Motor neuron (in vitro differentiated cells): ENCODE data around the gene MMP25. TPM values are rescaled to one million over a fixed set of nuclear protein-coding genes. Genes with fewer than 3 reads are reported as not detected.
"Not testable (repeated sequence)": the region's sequence is repeated elsewhere in the genome, so short reads cannot be mapped to it uniquely, and the experiment has no call there.

Experiments
- ATAC-seq, 8 experiments: fragments of 200-7000 bp; cut with Tn5 transposase; replicated peaks in 6 of 8; 2 replicates each; pipeline ENCODE4 v1.8.0; 2021; ENCODE audit warnings: mild to moderate bottlenecking in 8 of 8, moderate library complexity in 8 of 8
- H3K27ac ChIP-seq, 2 donors: fragments of 250-450 bp; sonication (Bioruptor Pico); 2 replicates each; pipeline ENCODE4 v1.9.0; 2021; ENCODE audit warnings: antibody characterized with exemption in 2 of 2, mild to moderate bottlenecking in 2 of 2, moderate library complexity in 1 of 2
- H3K4me1 ChIP-seq, 2 donors: fragments of 250-450 bp; sonication (Bioruptor Pico); replicated peaks in 1 of 2; 2 replicates each; pipeline ENCODE4 v1.6.1; 2021; ENCODE audit warnings: antibody characterized with exemption in 2 of 2, mild to moderate bottlenecking in 2 of 2, moderate library complexity in 1 of 2
- H3K4me3 ChIP-seq, 5 donors: fragments of 250-450 bp; sonication (Bioruptor Pico); 2 replicates each; pipeline ENCODE4 v1.9.0; 2021; ENCODE audit warnings: antibody characterized with exemption in 5 of 5, mild to moderate bottlenecking in 5 of 5, moderate library complexity in 4 of 5
- WGBS, 10 experiments: fragments of 450-650 bp; shearing (Covaris generic); methylation state at CpG; one replicate each; pipeline ENCODE4 v1.0.0; 2022; 5-methylcytosine and 5-hydroxymethylcytosine counted together
- in situ Hi-C, 9 experiments: fragments of 400-800 bp; cut with MboI; loops; one replicate each; pipeline ENCODE4 v1.15.0; 2021; ENCODE audit warnings: low sequenced_read_pairs in 9 of 9, low pct_unique_long_range_greater_than_20kb in 2 of 9; ENCODE audit not compliant: unreplicated experiment in 9 of 9
- total RNA-seq, 8 experiments: library from RNA; unstranded; fragments of 300-600 nt; gene quantifications; 2 replicates each; pipeline versions ENCODE4 v1.2.3 to v1.2.4, GENCODE V29; 2022

The MMP25 gene
- total RNA-seq, 8 experiments from 2014 or later, result 0.11 to 1.7 (median 0.75) TPM

DNA sequence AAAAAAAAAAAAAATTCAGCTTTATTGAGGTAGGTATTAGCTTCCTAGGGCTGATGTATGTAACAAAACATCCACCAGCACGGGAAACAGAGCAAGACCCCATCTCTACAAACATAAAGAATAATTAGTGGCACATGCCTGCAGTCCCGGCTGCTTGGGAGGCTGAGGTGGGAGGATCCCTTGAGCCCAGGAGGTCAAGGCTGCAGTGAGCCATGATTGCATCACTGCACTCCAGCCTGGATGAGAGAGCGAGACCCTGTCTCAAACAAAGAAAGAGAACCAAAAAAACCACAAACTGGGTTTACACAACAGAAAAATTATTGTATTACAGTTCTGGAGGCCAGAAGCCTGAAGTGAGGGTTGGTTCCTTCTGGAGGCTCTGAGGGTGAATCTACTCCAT is 4.0 kb upstream of the MMP25 start:
- in situ Hi-C loops, result loop anchor here in 1 of 9 experiments (25.0 kb wide), 1 partner anchor 95 kb away; the partner anchor contains the start of gene ZNF213
- no peak for ATAC-seq

DNA sequence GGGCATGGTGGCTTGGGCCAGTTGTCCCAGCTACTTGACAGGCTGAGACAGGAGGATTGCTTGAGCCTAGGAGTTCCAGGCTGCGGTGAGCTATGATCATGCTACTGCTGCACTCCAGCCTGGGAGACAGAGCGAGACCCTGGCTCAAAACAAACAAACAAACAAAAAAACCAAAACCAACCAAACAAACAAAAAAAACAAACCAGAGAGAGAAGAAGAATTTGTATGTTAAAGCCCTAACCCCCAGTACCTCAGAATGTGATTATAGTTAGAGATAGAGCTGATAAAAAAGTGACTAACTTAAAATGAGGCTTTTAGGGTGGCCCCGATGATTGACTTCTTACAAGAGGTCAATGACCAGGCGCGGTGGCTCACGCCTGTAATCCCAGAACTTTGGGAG is 1.7 kb upstream of the MMP25 start:
- in situ Hi-C loops, result loop anchor here in 1 of 9 experiments (25.0 kb wide), 1 partner anchor 93 kb away; the partner anchor contains the start of gene ZNF213
- Histone ChIP-seq H3K4me1 (peaks cover 8 to 9% of the 10 kb centered on the region in 2 donors), H3K4me3 (no peak overlapping the region), H3K27ac (no peak overlapping the region)
- 77 to 100% (median 93%) methylated on average over 1 to 6 of the region's 6 CpGs; no CpG with 5 or more reads in 2 of the 10 experiments for WGBS, 10 experiments
- ATAC-seq, result no peak

More for the DNA sequence above, 4.0 kb upstream of the MMP25 start:
- Histone ChIP-seq H3K4me3 (no peak overlapping the region), H3K4me1 (peaks cover 8 to 9% of the 10 kb centered on the region in 2 donors), H3K27ac (no peak overlapping the region)
- 19 to 100% (median 64%) methylated on average over 1 to 3 of the region's 3 CpGs; no CpG with 5 or more reads in 1 of the 10 experiments for WGBS, 10 experiments

GRCh38 chr16:3046641-3047386 is 453 bp downstream of the MMP25 start:
- peak overlapping the region in 1 of 5 donors; percentile 36 for H3K4me3 ChIP-seq
- ATAC-seq, result peak in 6 of 8 experiments; percentile 5 to 15 (median 12)
- no peak overlapping the region for H3K27ac ChIP-seq
- 4% methylated on average over 5 of the region's 54 CpGs; no CpG with 5 or more reads in 9 of the 10 experiments for WGBS, 10 experiments
- in situ Hi-C loops, result loop anchor here in 1 of 9 experiments (25.0 kb wide), 1 partner anchor 90 kb away; the partner anchor contains the start of gene ZNF213
- H3K4me1 ChIP-seq, result peaks cover 8 to 9% of the 10 kb centered on the region in 2 donors

DNA sequence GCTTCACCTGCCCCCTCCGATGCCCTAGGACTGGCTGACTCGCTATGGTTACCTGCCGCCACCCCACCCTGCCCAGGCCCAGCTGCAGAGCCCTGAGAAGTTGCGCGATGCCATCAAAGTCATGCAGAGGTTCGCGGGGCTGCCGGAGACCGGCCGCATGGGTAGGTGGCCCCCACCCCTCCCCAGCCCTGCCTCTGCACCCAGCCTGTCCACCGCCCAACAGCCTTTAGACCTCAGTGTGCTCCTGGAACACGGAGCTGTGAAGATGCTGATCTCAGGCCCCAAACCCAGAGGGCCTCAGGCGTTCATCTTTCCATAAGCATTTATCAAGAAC is 993 bp downstream of the MMP25 start:
- in situ Hi-C loops, result loop anchor here in 1 of 9 experiments (25.0 kb wide), 1 partner anchor 90 kb away; the partner anchor contains the start of gene ZNF213
- Histone ChIP-seq H3K4me3 (no peak overlapping the region), H3K4me1 (peaks cover 8 to 9% of the 10 kb centered on the region in 2 donors), H3K27ac (no peak overlapping the region)
- WGBS, 10 experiments, result 0 to 34% (median 20%) methylated on average over 1 to 3 of the region's 13 CpGs; no CpG with 5 or more reads in 7 of the 10 experiments
- ATAC-seq, result no peak

GRCh38 chr16:3049921-3050481 is 3.6 kb downstream of the MMP25 start:
- no peak for ATAC-seq
- Histone ChIP-seq H3K4me1 (peaks cover 8 to 9% of the 10 kb centered on the region in 2 donors), H3K27ac (no peak overlapping the region), H3K4me3 (no peak overlapping the region)
- 78 to 96% (median 88%) methylated on average over 4 to 16 of the region's 26 CpGs; no CpG with 5 or more reads in 6 of the 10 experiments for WGBS, 10 experiments
- in situ Hi-C loops, result loop anchor here in 1 of 9 experiments (25.0 kb wide), 1 partner anchor 87 kb away; the partner anchor contains the start of gene ZNF213

- Histone ChIP-seq H3K4me3 (no peak overlapping the region), H3K27ac (no peak overlapping the region), H3K4me1 (peaks cover 7 to 8% of the 10 kb centered on the region in 2 donors)
- in situ Hi-C loops, result no loop called here
- no peak for ATAC-seq
- WGBS, 10 experiments, result 60 to 100% (median 85%) methylated on average over 1 to 5 of the region's 5 CpGs; no CpG with 5 or more reads in 5 of the 10 experiments
These were observed 4.1 kb downstream of the MMP25 start for GRCh38 chr16:3050487-3050886.

DNA sequence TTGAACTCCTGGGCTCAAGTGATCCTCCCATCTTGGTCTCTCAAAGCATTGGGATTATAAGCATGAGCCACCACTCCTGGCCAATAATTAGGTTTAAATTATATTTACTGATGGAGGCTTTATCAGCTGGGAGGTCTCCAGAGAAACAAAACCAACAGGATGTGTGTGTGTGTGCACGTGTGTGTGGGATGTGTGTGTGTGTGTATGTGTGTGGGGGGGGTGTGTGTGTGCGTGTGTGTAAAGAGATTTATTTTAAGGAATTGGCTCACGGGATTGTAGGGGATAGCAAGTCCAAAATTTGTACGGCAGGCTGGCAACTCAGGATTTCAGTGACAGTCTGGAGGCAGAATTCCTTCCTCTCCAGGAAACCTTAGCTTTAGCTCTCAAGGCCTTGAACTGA is 4.6 kb downstream of the MMP25 start:
- in situ Hi-C loops, result no loop called here
- WGBS, 10 experiments, result 50 to 88% (median 83%) methylated on average over 4 of the region's 4 CpGs; no CpG with 5 or more reads in 7 of the 10 experiments

DNA sequence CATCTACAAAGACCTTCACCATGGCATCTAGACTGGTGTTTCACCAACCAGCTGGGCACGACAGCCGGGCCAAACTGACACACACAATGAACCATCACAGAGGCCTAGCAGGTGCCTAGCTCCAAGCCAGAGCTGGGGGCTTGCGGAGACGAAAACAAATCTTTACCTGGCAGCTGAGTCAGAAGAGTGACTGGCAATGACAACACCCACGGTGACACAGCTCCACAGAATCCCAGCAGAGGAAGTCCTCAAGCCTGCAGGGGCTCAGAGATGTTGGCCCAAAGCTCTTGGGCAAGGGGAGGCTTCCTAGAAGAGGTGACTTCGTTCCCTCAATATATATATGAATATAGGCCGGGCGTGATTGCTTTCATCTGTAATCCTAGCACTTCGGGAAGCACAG is 5.1 kb downstream of the MMP25 start:
- peaks cover 0 to 4% of the 10 kb centered on the region in 2 donors for H3K4me1 ChIP-seq
- H3K4me3 ChIP-seq, result no peak overlapping the region
- 69 to 87% (median 76%) methylated on average over 2 to 5 of the region's 9 CpGs; no CpG with 5 or more reads in 6 of the 10 experiments for WGBS, 10 experiments
- in situ Hi-C loops, result no loop called here
- no peak for ATAC-seq
- no peak overlapping the region for H3K27ac ChIP-seq

More for the DNA sequence above, 4.6 kb downstream of the MMP25 start:
- no peak overlapping the region for H3K27ac ChIP-seq
- H3K4me3 ChIP-seq, result no peak overlapping the region
- no peak for ATAC-seq
- peaks cover 3 to 8% of the 10 kb centered on the region in 2 donors for H3K4me1 ChIP-seq

DNA sequence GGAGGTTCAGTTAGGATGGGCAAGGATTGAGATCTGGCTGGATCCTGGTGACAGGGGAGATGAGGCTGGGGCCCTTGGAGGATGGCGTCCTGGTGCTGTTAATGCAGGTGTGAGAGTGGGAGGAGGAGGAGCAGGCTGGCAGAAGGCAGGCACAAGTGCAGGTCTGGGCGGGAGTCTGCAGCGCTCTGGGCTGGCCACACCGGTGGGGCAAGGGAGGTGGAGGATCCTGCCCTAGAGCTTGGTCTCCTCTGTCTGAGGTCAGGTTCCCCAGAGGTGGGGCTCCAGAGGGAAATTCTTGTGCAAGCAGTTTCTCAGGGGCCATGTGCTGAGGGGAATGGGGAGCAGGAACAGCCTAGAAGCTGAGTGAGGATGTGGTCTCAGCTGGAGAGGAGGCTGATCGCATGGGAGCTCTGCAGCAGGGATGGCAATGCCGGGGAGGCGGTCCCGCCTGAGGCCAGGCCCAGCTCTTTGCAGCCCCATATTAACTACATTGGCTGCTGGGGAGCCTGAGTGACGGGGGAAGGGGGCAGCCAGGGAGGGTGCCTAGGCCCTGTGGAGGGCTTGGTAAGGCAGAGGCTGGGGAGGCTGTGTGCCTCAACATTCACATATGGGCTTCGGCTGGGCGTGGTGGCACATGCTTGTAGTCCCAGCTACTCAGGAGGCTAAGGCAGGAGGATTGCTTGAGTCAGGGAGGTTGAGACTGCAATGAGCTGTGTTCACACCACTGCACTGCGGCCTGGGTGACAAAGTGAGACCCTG is 6.4 kb downstream of the MMP25 start:
- peak in 3 of 8 experiments; percentile 14 to 45 (median 27) for ATAC-seq
- in situ Hi-C loops, H3K27ac ChIP-seq, H3K4me3 ChIP-seq, H3K4me1 ChIP-seq: not testable (repeated sequence)
- WGBS, 10 experiments, result no CpG with 5 or more reads among the region's 12 CpGs

- H3K4me1 ChIP-seq, ATAC-seq, H3K27ac ChIP-seq, in situ Hi-C loops, H3K4me3 ChIP-seq: not testable (repeated sequence)
- WGBS, 10 experiments, result no CpG with 5 or more reads among the region's 13 CpGs
These were observed 7.0 kb downstream of the MMP25 start for GRCh38 chr16:3053330-3053710.

DNA sequence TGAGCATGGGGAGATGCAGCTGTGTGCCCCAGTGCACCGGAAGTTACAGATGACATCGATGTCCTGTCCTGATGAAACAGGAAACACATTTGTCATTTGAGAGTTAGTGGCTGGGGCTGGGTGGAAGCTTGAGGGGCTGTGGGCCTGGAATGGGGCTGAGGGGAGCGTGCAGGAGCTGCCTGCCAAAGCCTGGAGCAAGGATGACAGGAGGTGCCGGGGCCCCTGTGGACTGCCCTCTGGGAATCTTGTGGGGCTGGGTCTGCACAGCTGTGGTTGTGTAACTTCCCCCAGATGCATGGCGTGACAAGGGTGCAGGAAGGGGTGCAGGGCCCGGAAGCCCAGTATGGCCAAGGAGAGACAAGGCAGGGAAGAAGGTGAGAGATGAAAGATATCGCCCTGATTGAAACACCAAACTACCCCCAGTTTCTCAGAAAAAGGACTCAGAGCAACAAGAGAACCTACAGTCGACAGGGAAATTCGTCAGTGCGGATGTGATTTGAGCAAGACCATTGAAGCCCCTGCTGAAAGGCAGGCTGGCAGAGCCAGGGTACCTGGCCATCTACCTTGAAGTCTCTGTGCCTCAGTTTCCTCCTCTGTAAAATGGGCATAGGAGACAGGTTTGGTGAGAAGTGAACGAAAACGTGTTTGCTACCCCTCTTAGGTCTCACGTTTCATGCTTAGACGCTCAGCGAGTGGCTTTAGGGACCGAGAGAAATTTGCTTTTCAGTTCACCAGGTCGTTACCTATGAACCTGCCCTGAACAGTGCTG is 8.8 kb downstream of the MMP25 start:
- 68 to 92% (median 75%) methylated on average over 2 to 12 of the region's 17 CpGs; no CpG with 5 or more reads in 5 of the 10 experiments for WGBS, 10 experiments
- H3K27ac ChIP-seq, result no peak overlapping the region
- H3K4me3 ChIP-seq, result no peak overlapping the region
- in situ Hi-C loops, result no loop called here
- ATAC-seq, result no peak
- peaks cover 3 to 9% of the 10 kb centered on the region in 2 donors for H3K4me1 ChIP-seq

DNA sequence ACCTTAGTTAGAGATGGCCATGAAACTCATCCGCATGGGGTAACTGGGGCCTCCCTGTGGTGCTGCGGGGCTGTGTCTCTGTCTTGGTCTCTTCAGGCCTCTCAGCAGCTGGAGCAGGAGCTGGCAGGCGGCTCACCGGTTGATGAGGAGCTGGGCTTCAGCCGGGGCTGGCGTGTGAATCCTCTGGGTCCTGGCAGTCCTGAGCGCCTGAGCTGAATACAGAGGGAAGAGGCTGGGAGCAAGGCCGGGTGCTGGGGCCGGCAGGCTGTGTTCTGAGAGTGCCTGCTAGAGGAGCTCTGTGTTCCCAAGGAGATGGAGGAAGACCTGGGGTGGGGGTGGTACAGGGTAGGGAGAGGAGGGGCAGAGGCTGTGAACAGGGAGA is 9.4 kb downstream of the MMP25 start:
- in situ Hi-C loops, ATAC-seq, H3K4me3 ChIP-seq, H3K27ac ChIP-seq, H3K4me1 ChIP-seq: not testable (repeated sequence)
- WGBS, 10 experiments, result 40 to 67% (median 43%) methylated on average over 2 to 4 of the region's 9 CpGs; no CpG with 5 or more reads in 6 of the 10 experiments
